HCT116 (cell line): ENCODE data around the gene TMA7B. TPM values are rescaled to one million over a fixed set of nuclear protein-coding genes. Genes with fewer than 3 reads are reported as not detected.

ENCODE experiments used
- ATAC-seq: fragments of 200-7000 bp; cut with Tn5 transposase; 2 replicates; pipeline ENCODE4 v1.9.1; 2020; ENCODE audit warnings: mild to moderate bottlenecking, moderate library complexity
- BruUV-seq: library from RNA; stranded (reverse); fragments of 400-500 nt; replicated peaks from 2 replicates; lab custom pipeline; 2021; lab: Mats Ljungman, UMichigan
- CTCF ChIA-PET: fragments of 300-600 bp; sonication (Branson Sonifier 250); formaldehyde crosslinking; loops from one replicate; lab custom pipeline; 2021; ENCODE audit warnings: antibody characterized with exemption; lab: Charles Lee
- POLR2A ChIA-PET: fragments of 300-600, 350-600 bp; sonication (Branson Sonifier 250); formaldehyde crosslinking; loops from one replicate; lab custom pipeline; 2021; ENCODE audit warnings: antibody characterized with exemption; lab: Charles Lee
- RAD21 ChIA-PET, 2 experiments: fragments of 300-600 bp; sonication (Branson Sonifier 250); formaldehyde crosslinking; loops; one replicate each; lab custom pipeline; 2023; ENCODE audit warnings: low total read pairs in 2 of 2; ENCODE audit not compliant: uncharacterized antibody in 2 of 2, unreplicated experiment in 2 of 2, low non-redundant PET in 1 of 2; lab: Charles Lee
- DNase-seq: peaks from one replicate; pipeline ENCODE4 v3.0.0-alpha.2; 2010; ENCODE audit warnings: low read depth, low spot score
- H2AFZ ChIP-seq: fragments of 200-600 bp; shearing (Covaris generic), sonication (generic); 2 replicates; pipeline ENCODE4 v1.6.1; 2017; ENCODE audit warnings: low read depth, mixed run types, mixed read lengths, antibody characterized with exemption, low read length; ENCODE audit not compliant: poor library complexity, severe bottlenecking
- H3K27ac ChIP-seq: 2 replicates; pipeline ENCODE4 v1.5.1; 2012; ENCODE audit warnings: low read depth, low read length
- H3K27me3 ChIP-seq: fragments of 200-600 bp; sonication (generic); 2 replicates; pipeline ENCODE4 v1.6.1; 2016; ENCODE audit warnings: mixed run types, low read length, mixed read lengths; ENCODE audit not compliant: insufficient read depth
- H3K36me3 ChIP-seq, 2 experiments: fragments of 200-500 bp in 1 of 2; fragments of 200-600 bp in 1 of 2; sonication (Bioruptor generic) in 1 of 2; sonication (generic) in 1 of 2; 2 replicates each; pipeline versions ENCODE4 v1.5.1 to v1.6.1; 2014 to 2016; ENCODE audit warnings: low read length in 2 of 2, inconsistent platforms in 1 of 2, mixed read lengths in 1 of 2, mixed run types in 1 of 2; ENCODE audit not compliant: insufficient read depth in 2 of 2, control insufficient read depth in 1 of 2
- H3K4me1 ChIP-seq, 2 experiments: fragments of 200-600 bp in 1 of 2; sonication (generic) in 1 of 2; 2 replicates each; pipeline versions ENCODE4 v1.5.1 to v1.6.1; 2012 to 2017; ENCODE audit warnings: low read length in 2 of 2, inconsistent platforms in 1 of 2, mild to moderate bottlenecking in 1 of 2, mixed read lengths in 1 of 2, mixed run types in 1 of 2, moderate library complexity in 1 of 2; ENCODE audit not compliant: insufficient read depth in 2 of 2, control insufficient read depth in 1 of 2
- H3K4me2 ChIP-seq: fragments of 200-600 bp; sonication (generic); 2 replicates; pipeline ENCODE4 v1.6.1; 2017; ENCODE audit warnings: mixed run types, low read length, mixed read lengths
- H3K4me3 ChIP-seq, 2 experiments: fragments of 200-600 bp in 1 of 2; sonication (generic) in 1 of 2; replicated peaks in 1 of 2; 2 replicates each; pipeline ENCODE4 v1.5.1; 2011 to 2016; ENCODE audit warnings: low read length in 2 of 2, control low read depth in 1 of 2, low read depth in 1 of 2, mild to moderate bottlenecking in 1 of 2, mixed read lengths in 1 of 2, mixed run types in 1 of 2
- H3K79me2 ChIP-seq: fragments of 200-600 bp; sonication (generic); 2 replicates; pipeline ENCODE4 v1.6.1; 2017; ENCODE audit warnings: mild to moderate bottlenecking, mixed run types, low read length, moderate library complexity, mixed read lengths; ENCODE audit not compliant: insufficient read depth
- H3K9ac ChIP-seq: fragments of 200-600 bp; sonication (generic); 2 replicates; pipeline ENCODE4 v1.6.1; 2016; ENCODE audit warnings: low read length, mixed read lengths
- H3K9me2 ChIP-seq: fragments of 200-600 bp; sonication (generic), shearing (Covaris generic); 2 replicates; pipeline ENCODE4 v1.6.1; 2017; ENCODE audit warnings: mixed run types, mild to moderate bottlenecking, moderate library complexity; ENCODE audit not compliant: insufficient read depth
- H3K9me3 ChIP-seq, 2 experiments: fragments of 200-500 bp in 1 of 2; fragments of 200-600 bp in 1 of 2; sonication (Bioruptor generic) in 1 of 2; sonication (generic) in 1 of 2; 2 replicates each; pipeline ENCODE4 v1.6.1; 2014 to 2017; ENCODE audit warnings: low read length in 2 of 2, mixed read lengths in 2 of 2, inconsistent platforms in 1 of 2, low read depth in 1 of 2, mild to moderate bottlenecking in 1 of 2, mixed run types in 1 of 2, moderate library complexity in 1 of 2; ENCODE audit not compliant: control insufficient read depth in 1 of 2, insufficient read depth in 1 of 2
- H4K20me1 ChIP-seq: fragments of 200-600 bp; sonication (generic), shearing (Covaris generic); 2 replicates; pipeline ENCODE4 v1.6.1; 2017; ENCODE audit warnings: mixed run types, mild to moderate bottlenecking, moderate library complexity; ENCODE audit not compliant: insufficient read depth
- CBX3 ChIP-seq: IDR thresholded peaks from 2 replicates; pipeline ENCODE4 v1.6.1; 2012; ENCODE audit warnings: low read depth
- CEBPB ChIP-seq: IDR thresholded peaks from 2 replicates; pipeline ENCODE4 v1.6.1; 2012; ENCODE audit warnings: low read depth
- EGR1 ChIP-seq: IDR thresholded peaks from 2 replicates; pipeline ENCODE4 v1.6.1; 2012; ENCODE audit warnings: low read depth
- ELF1 ChIP-seq: IDR thresholded peaks from 2 replicates; pipeline ENCODE4 v1.6.1; 2012; ENCODE audit warnings: low read depth, borderline replicate concordance
- EZH2phosphoT487 ChIP-seq: fragments of 200-600 bp; IDR thresholded peaks from 2 replicates; pipeline ENCODE4 v1.6.1; 2018; ENCODE audit warnings: antibody characterized with exemption, borderline replicate concordance
- FOSL1 ChIP-seq: IDR thresholded peaks from 2 replicates; pipeline ENCODE4 v1.6.1; 2012; ENCODE audit warnings: low read depth
- MAX ChIP-seq: IDR thresholded peaks from 2 replicates; pipeline ENCODE4 v1.6.1; 2012
- POLR2A ChIP-seq: IDR thresholded peaks from 2 replicates; pipeline ENCODE4 v1.7.0; 2011; ENCODE audit warnings: borderline replicate concordance; ENCODE audit not compliant: insufficient read depth, insufficient read length; ENCODE audit errors: extremely low read depth
- POLR2AphosphoS5 ChIP-seq: IDR thresholded peaks from 2 replicates; pipeline ENCODE4 v1.6.1; 2011; ENCODE audit warnings: mild to moderate bottlenecking, low read depth, low read length, moderate library complexity
- RAD21 ChIP-seq: IDR thresholded peaks from 2 replicates; pipeline ENCODE4 v1.6.1; 2012; ENCODE audit warnings: low read depth, mild to moderate bottlenecking
- SIN3A ChIP-seq: IDR thresholded peaks from 2 replicates; pipeline ENCODE4 v1.6.1; 2012; ENCODE audit warnings: low read depth
- SRF ChIP-seq: IDR thresholded peaks from 2 replicates; pipeline ENCODE4 v1.6.1; 2012; ENCODE audit warnings: low read depth
- YY1 ChIP-seq: IDR thresholded peaks from 2 replicates; pipeline ENCODE4 v1.6.1; 2011; ENCODE audit warnings: low read length, low read depth, moderate library complexity, mild to moderate bottlenecking; ENCODE audit not compliant: insufficient replicate concordance; ENCODE audit errors: extremely low read depth
- ZFX ChIP-seq: fragments of 450-650 bp; IDR thresholded peaks from 2 replicates; pipeline ENCODE4 v1.6.1; 2017
- ZNF274 ChIP-seq: fragments of 200-500 bp; sonication (Bioruptor generic); IDR thresholded peaks from 2 replicates; pipeline ENCODE4 v1.6.1; 2014; ENCODE audit warnings: mild to moderate bottlenecking, low read depth, low read length, inconsistent platforms
- intact Hi-C: fragments of 100-400 bp; cut with micrococcal nuclease; formaldehyde crosslinking; loops from 2 replicates; pipeline ENCODE4 v1.10.0; 2022
- total RNA-seq: library from RNA; stranded (reverse); gene quantifications from one replicate; pipeline ENCODE4 v1.2.1, GENCODE V29; 2021; ENCODE audit not compliant: unreplicated experiment

TMA7B gene
- total RNA-seq, 1 experiment from 2014 or later = not detected

GRCh38 chr22:39925273-39925672 lies 34.9 kb upstream of the TMA7B start:
- no peaks in the 10 kb centered on the region for H3K79me2 ChIP-seq
- H3K27ac ChIP-seq = no peak overlapping the region
- TF ChIP-seq POLR2AphosphoS5 = no peak
- no peak for TF ChIP-seq MAX
- no peak for TF ChIP-seq ZNF274
- H3K4me3 ChIP-seq = no peak overlapping the region
- no peaks in the 10 kb centered on the region for H3K36me3 ChIP-seq
- peaks cover 77% of the 10 kb centered on the region for H3K27me3 ChIP-seq
- ChIA-PET RAD21 (no interaction called here), POLR2A (no interaction called here), CTCF (no interaction called here)
- DNase-seq (no peak), ATAC-seq (no peak)
- H4K20me1 ChIP-seq = no peaks in the 10 kb centered on the region
- H3K4me1 ChIP-seq = no peaks in the 10 kb centered on the region
- intact Hi-C loops = no loop called here
- H3K9me2 ChIP-seq = no peaks in the 10 kb centered on the region
- no peak overlapping the region for H2AFZ ChIP-seq
- no peak overlapping the region for H3K4me2 ChIP-seq
- no peaks in the 10 kb centered on the region for H3K9me3 ChIP-seq
- no TSS peak for BruUV-seq
- H3K9ac ChIP-seq = no peak overlapping the region

- ChIA-PET POLR2A (no interaction called here), CTCF (interaction anchor here (0.8 kb wide), 1 partner anchor 9 kb away, joined by 3 read pairs; no protein-coding TSS in a partner anchor), RAD21 (no interaction called here)
- H3K27ac ChIP-seq = no peak overlapping the region
- no peaks in the 10 kb centered on the region for H3K79me2 ChIP-seq
- H3K4me2 ChIP-seq = no peak overlapping the region
- TF ChIP-seq ZFX (no peak), POLR2AphosphoS5 (no peak), POLR2A (no peak), ZNF274 (no peak), YY1 (no peak), SIN3A (no peak), FOSL1 (no peak), ELF1 (no peak), MAX (no peak), RAD21 (no peak), CBX3 (no peak), SRF (no peak), CEBPB (no peak), EGR1 (no peak), EZH2phosphoT487 (no peak)
- no peak overlapping the region for H3K4me3 ChIP-seq
- intact Hi-C loops = no loop called here
- H3K36me3 ChIP-seq = no peaks in the 10 kb centered on the region
- no TSS peak for BruUV-seq
- no peaks in the 10 kb centered on the region for H4K20me1 ChIP-seq
- no peaks in the 10 kb centered on the region for H3K9me3 ChIP-seq
- H3K4me1 ChIP-seq = no peaks in the 10 kb centered on the region
- DNase-seq (no peak), ATAC-seq (no peak)
- H3K27me3 ChIP-seq = peaks cover 77% of the 10 kb centered on the region
- no peak overlapping the region for H2AFZ ChIP-seq
- H3K9me2 ChIP-seq = no peaks in the 10 kb centered on the region
- no peak overlapping the region for H3K9ac ChIP-seq
Measured at GRCh38 chr22:39925909-39926679, 34.1 kb upstream of the TMA7B start.
